Tibial artery (tissue), 4 donors: ENCODE data around the gene SRCIN1.
"Not testable (repeated sequence)": the region's sequence is repeated elsewhere in the genome, so short reads cannot be mapped to it uniquely, and the experiment has no call there.

Experiments used
- DNase-seq, 2 donors: peaks; one replicate each; pipeline ENCODE4 v3.0.0-alpha.2; 2019
- H3K27ac ChIP-seq, 2 donors: fragments of 200-600 bp; sonication (generic) in 1 of 2; 1 replicate in 1 of 2; 2 replicates in 1 of 2; pipeline ENCODE4 v1.5.1; 2018 to 2019; ENCODE audit warnings: mild to moderate bottlenecking in 1 of 2
- H3K27me3 ChIP-seq, 2 donors: fragments of 200-600 bp; sonication (generic) in 1 of 2; one replicate each; pipeline versions ENCODE4 v1.5.1 to v1.6.0; 2016 to 2019
- H3K36me3 ChIP-seq, 3 donors: fragments of 200-600 bp; sonication (generic) in 2 of 3; one replicate each; pipeline ENCODE4 v1.5.1; 2016 to 2019; ENCODE audit warnings: mild to moderate bottlenecking in 2 of 3
- H3K4me1 ChIP-seq, 4 donors: fragments of 200-600 bp; sonication (generic) in 2 of 4; 1 replicate in 3 of 4; 2 replicates in 1 of 4; pipeline ENCODE4 v1.5.1; 2016 to 2019
- H3K4me3 ChIP-seq, 2 donors: fragments of 200-600 bp; sonication (generic) in 1 of 2; 1 replicate in 1 of 2; 2 replicates in 1 of 2; pipeline ENCODE4 v1.5.1; 2018 to 2019; ENCODE audit warnings: mild to moderate bottlenecking in 2 of 2
- H3K9me3 ChIP-seq, 3 donors: fragments of 200-600 bp; sonication (generic) in 1 of 3; one replicate each; pipeline ENCODE4 v1.5.1; 2016 to 2019
- CTCF ChIP-seq, 2 experiments: fragments of 200-600 bp in 1 of 2; fragments of 450-650 bp in 1 of 2; IDR thresholded peaks; one replicate each; pipeline ENCODE4 v1.5.1; 2017 to 2019; ENCODE audit warnings: antibody characterized with exemption in 2 of 2, mild to moderate bottlenecking in 1 of 2, moderate library complexity in 1 of 2
- intact Hi-C: fragments of 100-400 bp; cut with DNase I; formaldehyde crosslinking; loops from one replicate; pipeline ENCODE4 v1.15.0; 2023; ENCODE audit warnings: low total_unique reads

SRCIN1 gene

DNA sequence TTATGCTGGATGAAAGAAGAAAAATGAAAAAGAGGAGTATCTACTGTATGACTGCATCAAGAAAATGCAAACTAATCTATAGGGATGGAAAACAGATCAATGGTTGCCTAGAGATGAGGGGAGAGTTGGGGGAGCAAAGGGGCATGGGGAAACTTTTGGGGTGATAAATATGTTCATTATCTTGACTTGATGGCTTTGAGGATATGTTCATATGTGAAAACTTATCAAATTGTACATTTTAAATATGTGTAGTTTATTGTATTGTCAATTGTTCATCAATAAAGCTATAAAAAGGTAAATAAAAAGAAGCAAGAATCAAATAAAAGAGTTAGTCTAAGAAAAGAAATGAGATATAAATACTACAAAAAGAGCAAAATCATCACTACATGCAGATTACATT lies 19.7 kb upstream of the SRCIN1 start:
- no peak overlapping the region for H3K27ac ChIP-seq
- intact Hi-C loops: no loop called here
- no peak overlapping the region for H3K4me3 ChIP-seq
- no peaks in the 10 kb centered on the region for H3K36me3 ChIP-seq
- no peak for TF ChIP-seq CTCF (IDR thresholded peaks at IDR 0.05)
- no peaks in the 10 kb centered on the region for H3K9me3 ChIP-seq
- no peak for DNase-seq
- peaks cover 0 to 20% of the 10 kb centered on the region in 2 donors for H3K27me3 ChIP-seq
- H3K4me1 ChIP-seq: no peaks in the 10 kb centered on the region

DNA sequence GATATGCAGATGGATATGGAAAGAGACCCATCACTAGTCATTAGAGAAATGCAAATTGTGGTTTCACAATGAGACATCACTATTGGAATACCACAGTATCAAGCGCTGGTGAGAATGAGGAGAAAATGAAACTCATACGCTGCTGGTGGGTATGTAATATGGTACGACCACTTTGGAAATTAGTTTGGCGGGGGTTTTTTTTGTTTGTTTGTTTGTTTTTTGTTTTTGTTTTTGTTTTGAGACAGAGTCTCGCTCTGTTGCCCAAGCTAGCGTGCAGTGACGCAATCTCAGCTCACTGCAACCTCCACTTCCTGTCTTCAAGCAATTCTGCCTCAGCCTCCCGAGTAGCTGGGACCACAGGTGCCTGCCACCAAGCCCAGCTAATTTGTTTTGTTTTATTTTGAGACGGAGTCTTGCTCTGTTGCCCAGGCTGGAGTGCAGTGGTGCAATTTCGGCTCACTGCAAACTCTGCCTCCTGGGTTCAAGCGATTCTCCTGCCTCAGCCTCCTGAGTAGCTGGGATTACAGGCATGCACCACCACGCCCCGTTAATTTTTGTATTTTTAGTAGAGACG lies 19.1 kb upstream of the SRCIN1 start:
- intact Hi-C loops, H3K27ac ChIP-seq, H3K4me1 ChIP-seq, H3K36me3 ChIP-seq, H3K9me3 ChIP-seq, H3K4me3 ChIP-seq, DNase-seq: not testable (repeated sequence)
- H3K27me3 ChIP-seq: peaks cover 0 to 26% of the 10 kb centered on the region in 2 donors

GRCh38 chr17:38621538-38621937 lies 15.8 kb upstream of the SRCIN1 start:
- H3K9me3 ChIP-seq: no peaks in the 10 kb centered on the region
- no peaks in the 10 kb centered on the region for H3K4me1 ChIP-seq
- DNase-seq: no peak
- H3K27ac ChIP-seq: no peak overlapping the region
- H3K27me3 ChIP-seq: peaks cover 0 to 57% of the 10 kb centered on the region in 2 donors
- TF ChIP-seq CTCF (IDR thresholded peaks at IDR 0.05): no peak
- no peak overlapping the region for H3K4me3 ChIP-seq
- intact Hi-C loops: no loop called here
- H3K36me3 ChIP-seq: no peaks in the 10 kb centered on the region

DNA sequence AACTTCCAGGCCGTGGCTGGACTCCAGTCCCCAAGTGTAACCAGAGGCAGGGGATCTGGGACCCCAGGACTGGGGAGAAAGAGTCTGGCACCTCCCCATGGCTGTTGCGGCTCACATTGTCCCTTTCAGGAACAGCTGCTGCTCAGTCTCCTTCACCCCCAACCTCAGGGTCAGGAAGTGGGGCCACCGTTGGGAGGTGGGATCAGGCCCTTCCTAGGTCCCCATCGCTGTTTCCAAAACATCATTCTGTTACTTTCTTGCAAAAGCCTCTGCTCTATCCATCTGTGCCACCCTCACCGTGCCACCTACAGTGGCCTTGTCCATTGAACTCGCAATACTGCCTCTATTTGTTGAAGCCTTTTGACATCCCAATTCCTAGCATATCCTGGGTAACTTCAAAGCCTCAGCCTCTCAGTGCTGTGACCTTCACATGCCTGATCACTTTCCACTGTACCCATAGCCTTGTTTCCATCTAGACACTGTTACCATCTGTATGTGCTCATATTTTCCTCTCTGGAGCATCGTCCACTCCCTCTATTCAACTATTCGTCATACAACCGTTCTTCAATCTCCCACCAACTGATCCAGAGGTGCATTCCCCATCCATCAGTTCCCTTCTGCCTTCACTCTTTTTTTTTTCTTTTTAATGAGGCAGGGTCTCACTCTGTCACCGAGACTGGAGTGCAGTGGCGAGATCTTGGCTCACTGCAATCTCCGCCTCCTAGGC lies 15.0 kb upstream of the SRCIN1 start:
- peak in 1 of 2 donors; percentile 40 for DNase-seq
- no peak overlapping the region for H3K27ac ChIP-seq
- peaks cover 0 to 57% of the 10 kb centered on the region in 2 donors for H3K27me3 ChIP-seq
- H3K9me3 ChIP-seq: no peaks in the 10 kb centered on the region
- H3K36me3 ChIP-seq: no peaks in the 10 kb centered on the region
- TF ChIP-seq CTCF (IDR thresholded peaks at IDR 0.05): no peak
- H3K4me3 ChIP-seq: no peak overlapping the region
- no peaks in the 10 kb centered on the region for H3K4me1 ChIP-seq
- intact Hi-C loops: no loop called here

- DNase-seq: peak in 1 of 2 donors; percentile 34
Observed at GRCh38 chr17:38619937-38620550, 14.3 kb upstream of the SRCIN1 start.

More at GRCh38 chr17:38619937-38620550, 14.3 kb upstream of the SRCIN1 start:
- Histone ChIP-seq H3K4me1 (no peaks in the 10 kb centered on the region), H3K9me3 (no peaks in the 10 kb centered on the region), H3K27ac (no peak overlapping the region), H3K4me3 (no peak overlapping the region), H3K27me3 (peaks cover 0 to 57% of the 10 kb centered on the region in 2 donors), H3K36me3 (no peaks in the 10 kb centered on the region)
- intact Hi-C loops: no loop called here
- no peak for TF ChIP-seq CTCF (IDR thresholded peaks at IDR 0.05)
